Right lobe of liver (tissue), 6 donors: ENCODE data around the gene SFT2D1. TPM values are rescaled to one million over a fixed set of nuclear protein-coding genes. Genes with fewer than 3 reads are reported as not detected.
A peak's percentile ranks its signal among the peaks of the same experiment; 100 is the strongest.

ENCODE experiments used
- ATAC-seq, 4 donors: fragments of 200-7000 bp; cut with Tn5 transposase; one replicate each; pipeline ENCODE4 v1.9.1; 2020; ENCODE audit warnings: mild to moderate bottlenecking in 4 of 4, moderate library complexity in 4 of 4
- DNase-seq, 3 donors: peaks; one replicate each; pipeline ENCODE4 v3.0.0-alpha.2; 2020
- H3K27ac ChIP-seq, 3 donors: fragments of 200-600 bp; one replicate each; pipeline ENCODE4 v1.8.0; 2022
- H3K27me3 ChIP-seq, 2 donors: fragments of 200-600 bp; one replicate each; pipeline ENCODE4 v1.8.0; 2022
- H3K36me3 ChIP-seq, 4 donors: fragments of 200-600 bp; sonication (generic) in 1 of 4; one replicate each; pipeline versions ENCODE4 v1.5.1 to v1.8.0; 2017 to 2022; ENCODE audit warnings: control low read depth in 1 of 4
- H3K4me1 ChIP-seq, 4 donors: fragments of 200-600 bp; sonication (generic) in 1 of 4; one replicate each; pipeline versions ENCODE4 v1.5.1 to v1.8.0; 2017 to 2022; ENCODE audit warnings: control low read depth in 1 of 4
- H3K4me3 ChIP-seq, 3 donors: fragments of 200-600 bp; one replicate each; pipeline ENCODE4 v1.8.0; 2022
- H3K9me3 ChIP-seq, 4 donors: fragments of 200-600 bp; sonication (generic) in 1 of 4; one replicate each; pipeline versions ENCODE4 v1.5.1 to v1.8.0; 2017 to 2022; ENCODE audit warnings: control low read depth in 1 of 4
- POLR2A ChIP-seq: fragments of 450-650 bp; IDR thresholded peaks from one replicate; pipeline ENCODE4 v1.6.1; 2017; ENCODE audit warnings: antibody characterized with exemption, mild to moderate bottlenecking
- WGBS: methylation state at CpG from one replicate; pipeline ENCODE4 v1.1.6; 2018; ENCODE audit warnings: low coverage, low lambda C conversion rate; ENCODE audit not compliant: insufficient coverage; ENCODE audit errors: missing lambda C conversion rate; 5-methylcytosine and 5-hydroxymethylcytosine counted together
- intact Hi-C, 2 donors: fragments of 100-400 bp; cut with DNase I; formaldehyde crosslinking; loops; one replicate each; pipeline versions ENCODE4 v1.11.2 to v1.14.1; 2022
- total RNA-seq, 6 experiments: library from RNA; depleted of rRNA in 2 of 6; stranded (reverse); fragments of >200 nt in 2 of 6; fragmentation: NEBNext Ultra II Directional in 3 of 6; extraction: Animal tissue kit (Norgen Biotek cat#: 25700) in 3 of 6; gene quantifications; one replicate each; pipeline versions ENCODE4 v1.1.0 to v1.2.4, GENCODE V29; 2016 to 2023
- TF ChIP-seq, protein P1 (sequence below), 4 donors: fragments of 200-600 bp in 3 of 4; fragments of 450-650 bp in 1 of 4; IDR thresholded peaks; one replicate each; pipeline versions ENCODE4 v1.5.1 to v1.8.0; 2016 to 2022; ENCODE audit warnings: antibody characterized with exemption in 4 of 4, mild to moderate bottlenecking in 2 of 4
- donor health status: DM: no; HTN: yes; CAD: no.
- donor health status: DM: no; HTN: no; CAD: no.
- donor health status: DM: no; HTN: no; CAD: no.
- donor health status: DM: no; HTN: yes; CAD: no.
- donor health status: DM: no; HTN: yes; CAD: no.

SFT2D1 gene
- total RNA-seq, 6 experiments from 2014 or later: 6.7 to 14.0 (median 12.8) TPM

- Histone ChIP-seq H3K4me3 (no peak overlapping the region), H3K27ac (peak overlapping the region in 1 of 3 donors; percentile 37), H3K9me3 (no peaks in the 10 kb centered on the region), H3K27me3 (no peaks in the 10 kb centered on the region), H3K36me3 (no peaks in the 10 kb centered on the region), H3K4me1 (peaks cover 0 to 6% (median 0%) of the 10 kb centered on the region in 4 donors)
- intact Hi-C loops: no loop called here
- DNase-seq (peak in 1 of 3 donors; percentile 60), ATAC-seq (peak; percentile 89 to 96 (median 94))
- TF ChIP-seq, protein P1, sequence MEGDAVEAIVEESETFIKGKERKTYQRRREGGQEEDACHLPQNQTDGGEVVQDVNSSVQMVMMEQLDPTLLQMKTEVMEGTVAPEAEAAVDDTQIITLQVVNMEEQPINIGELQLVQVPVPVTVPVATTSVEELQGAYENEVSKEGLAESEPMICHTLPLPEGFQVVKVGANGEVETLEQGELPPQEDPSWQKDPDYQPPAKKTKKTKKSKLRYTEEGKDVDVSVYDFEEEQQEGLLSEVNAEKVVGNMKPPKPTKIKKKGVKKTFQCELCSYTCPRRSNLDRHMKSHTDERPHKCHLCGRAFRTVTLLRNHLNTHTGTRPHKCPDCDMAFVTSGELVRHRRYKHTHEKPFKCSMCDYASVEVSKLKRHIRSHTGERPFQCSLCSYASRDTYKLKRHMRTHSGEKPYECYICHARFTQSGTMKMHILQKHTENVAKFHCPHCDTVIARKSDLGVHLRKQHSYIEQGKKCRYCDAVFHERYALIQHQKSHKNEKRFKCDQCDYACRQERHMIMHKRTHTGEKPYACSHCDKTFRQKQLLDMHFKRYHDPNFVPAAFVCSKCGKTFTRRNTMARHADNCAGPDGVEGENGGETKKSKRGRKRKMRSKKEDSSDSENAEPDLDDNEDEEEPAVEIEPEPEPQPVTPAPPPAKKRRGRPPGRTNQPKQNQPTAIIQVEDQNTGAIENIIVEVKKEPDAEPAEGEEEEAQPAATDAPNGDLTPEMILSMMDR (IDR thresholded peaks at IDR 0.05): no peak
- TF ChIP-seq POLR2A: no peak
- 21% methylated on average over 5 of the region's 8 CpGs for WGBS
These were observed 55.5 kb downstream of the SFT2D1 start for GRCh38 chr6:166286839-166287271.

DNA sequence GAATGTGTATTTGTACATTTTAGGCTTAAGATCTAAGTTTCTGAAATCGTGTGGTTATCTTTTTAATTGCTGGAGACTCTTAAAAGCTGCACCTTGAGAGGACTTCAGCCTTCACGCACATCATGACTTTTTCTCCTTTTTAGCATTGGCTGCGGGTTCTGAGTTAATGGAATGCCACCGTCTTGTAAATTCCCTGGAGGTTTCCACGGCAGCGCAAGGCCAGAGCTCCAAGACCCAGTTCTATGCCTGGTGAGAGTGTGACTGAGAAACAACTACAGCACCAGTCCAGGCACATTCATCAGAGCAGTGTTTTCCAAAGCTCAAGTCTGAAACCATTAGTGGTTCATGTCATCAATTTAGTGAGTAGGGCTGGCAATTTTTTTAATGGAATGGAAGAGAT, 57.1 kb downstream of the SFT2D1 start:
- H3K9me3 ChIP-seq: no peaks in the 10 kb centered on the region
- H3K36me3 ChIP-seq: no peaks in the 10 kb centered on the region
- H3K27me3 ChIP-seq: no peaks in the 10 kb centered on the region
- H3K27ac ChIP-seq: no peak overlapping the region
- peaks cover 0 to 6% (median 0%) of the 10 kb centered on the region in 4 donors for H3K4me1 ChIP-seq
- intact Hi-C loops: no loop called here
- TF ChIP-seq, protein P1 (IDR thresholded peaks at IDR 0.05): no peak
- TF ChIP-seq POLR2A: no peak
- DNase-seq (no peak), ATAC-seq (no peak)
- 87% methylated on average over 6 of the region's 6 CpGs for WGBS
- H3K4me3 ChIP-seq: no peak overlapping the region

GRCh38 chr6:166284640-166285039, 57.7 kb downstream of the SFT2D1 start:
- intact Hi-C loops: no loop called here

GRCh38 chr6:166282394-166283032, 59.8 kb downstream of the SFT2D1 start:
- DNase-seq (no peak), ATAC-seq (no peak)
- H3K27me3 ChIP-seq: no peaks in the 10 kb centered on the region
- intact Hi-C loops: no loop called here
- H3K4me1 ChIP-seq: peaks cover 0 to 6% (median 0%) of the 10 kb centered on the region in 4 donors
- TF ChIP-seq POLR2A: no peak
- TF ChIP-seq, protein P1 (IDR thresholded peaks at IDR 0.05): no peak
- 73% methylated on average over 7 of the region's 11 CpGs for WGBS
- no peaks in the 10 kb centered on the region for H3K36me3 ChIP-seq
- H3K9me3 ChIP-seq: no peaks in the 10 kb centered on the region
- H3K27ac ChIP-seq: no peak overlapping the region
- H3K4me3 ChIP-seq: no peak overlapping the region

More at GRCh38 chr6:166284640-166285039, 57.7 kb downstream of the SFT2D1 start:
- 79% methylated on average over 6 of the region's 6 CpGs for WGBS
- H3K27me3 ChIP-seq: no peaks in the 10 kb centered on the region
- no peaks in the 10 kb centered on the region for H3K36me3 ChIP-seq
- TF ChIP-seq, protein P1 (IDR thresholded peaks at IDR 0.05): no peak
- TF ChIP-seq POLR2A: no peak
- DNase-seq: no peak
- no peak overlapping the region for H3K27ac ChIP-seq
- ATAC-seq: no peak
- peaks cover 0 to 6% (median 0%) of the 10 kb centered on the region in 4 donors for H3K4me1 ChIP-seq
- H3K9me3 ChIP-seq: no peaks in the 10 kb centered on the region
- H3K4me3 ChIP-seq: no peak overlapping the region
